DMS153 treated with DMSO at 0.1 percent for 48 hours (cell line): Measurements from ENCODE around the gene ERMARD.

Source experiments
- DNase-seq: peaks from one replicate; lab custom pipeline; 2025; ENCODE audit not compliant: unreplicated experiment; lab: John Stamatoyannopoulos, UW

Gene ERMARD

GRCh38 chr6:169824848-169825557, 73.6 kb downstream of the ERMARD start:
- no peak for DNase-seq

- no peak for DNase-seq
Measured at GRCh38 chr6:169825558-169826225, 74.3 kb downstream of the ERMARD start.

- no peak for DNase-seq
Measured at GRCh38 chr6:169826697-169827096, 75.3 kb downstream of the ERMARD start.

DNA sequence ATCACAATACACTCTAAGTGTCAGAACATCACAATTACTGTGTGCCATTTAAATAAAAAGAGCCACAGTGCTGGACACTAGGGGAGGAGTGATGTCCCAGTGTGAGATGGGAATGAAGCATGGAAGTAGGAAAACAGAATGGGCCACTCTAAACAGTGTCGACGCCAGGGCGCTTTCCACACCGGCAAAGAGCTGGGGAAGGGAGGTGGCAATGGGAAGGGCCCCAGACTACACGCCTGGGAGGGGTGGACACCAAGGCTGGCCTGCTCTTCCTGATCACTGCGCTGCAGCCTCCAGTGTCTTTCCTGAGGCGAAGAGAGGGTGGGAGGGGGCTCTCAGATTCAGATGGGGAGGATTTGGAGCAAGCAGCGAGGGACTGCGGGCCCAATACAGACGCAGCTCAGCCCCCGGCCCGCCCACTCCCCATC, 75.9 kb downstream of the ERMARD start:
- no peak for DNase-seq

GRCh38 chr6:169828176-169828575, 76.8 kb downstream of the ERMARD start:
- DNase-seq = no peak

GRCh38 chr6:169829786-169830185, 78.4 kb downstream of the ERMARD start:
- no peak for DNase-seq

DNA sequence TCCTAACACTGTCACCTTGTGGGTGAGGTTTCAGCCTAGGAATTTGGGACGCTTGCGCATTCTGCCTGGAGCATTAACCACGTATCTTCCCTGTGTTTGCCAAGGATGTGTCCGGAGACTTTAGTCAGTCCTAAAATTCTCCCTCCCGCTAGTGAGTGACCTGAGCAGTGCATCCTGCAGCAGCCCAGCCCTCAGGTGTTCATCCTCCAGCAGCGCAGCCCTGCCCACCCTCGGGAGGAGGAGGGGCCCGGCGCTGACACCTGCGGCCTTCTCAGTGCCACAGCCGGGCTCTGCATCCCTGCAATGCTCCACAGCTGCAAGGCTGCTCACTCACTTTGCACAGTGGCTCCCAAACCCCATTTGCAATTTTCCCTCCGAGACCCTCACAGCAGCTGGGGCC, 79.5 kb downstream of the ERMARD start:
- DNase-seq = no peak
